Left ventricle myocardium inferior (tissue), 1 donor: ENCODE data around the gene UGT1A10. TPM values are rescaled to one million over a fixed set of nuclear protein-coding genes. Genes with fewer than 3 reads are reported as not detected.

Source experiments
- DNase-seq: peaks from one replicate; pipeline ENCODE4 v3.0.0-alpha.2; 2020
- H3K27ac ChIP-seq: fragments of 200-600 bp; replicated peaks from 2 replicates; pipeline ENCODE4 v1.8.0; 2021
- H3K27me3 ChIP-seq: fragments of 200-600 bp; 2 replicates; pipeline ENCODE4 v1.8.0; 2021; ENCODE audit warnings: low read depth
- H3K36me3 ChIP-seq: fragments of 200-600 bp; 2 replicates; pipeline ENCODE4 v1.8.0; 2021
- H3K4me1 ChIP-seq: fragments of 200-600 bp; 2 replicates; pipeline ENCODE4 v1.8.0; 2021
- H3K4me3 ChIP-seq: fragments of 200-600 bp; 2 replicates; pipeline ENCODE4 v1.8.0; 2021; ENCODE audit warnings: mild to moderate bottlenecking, moderate library complexity
- H3K9me3 ChIP-seq: fragments of 200-600 bp; replicated peaks from 2 replicates; pipeline ENCODE4 v1.8.0; 2021
- CTCF ChIP-seq: fragments of 200-600 bp; IDR thresholded peaks from 2 replicates; pipeline ENCODE4 v1.8.0; 2021; ENCODE audit warnings: antibody characterized with exemption, mild to moderate bottlenecking, borderline replicate concordance
- intact Hi-C: fragments of 100-400 bp; cut with micrococcal nuclease; formaldehyde crosslinking; loops from one replicate; pipeline ENCODE4 v1.11.0; 2022
- total RNA-seq: library from RNA; stranded (reverse); fragmentation: NEBNext Ultra II Directional; extraction: Animal tissue kit (Norgen Biotek cat#: 25700); gene quantifications from one replicate; pipeline ENCODE4 v1.2.1, GENCODE V29; 2021
- donor health status: DM: no; HTN: yes; CAD: no; lungs with severe emphysema.

The UGT1A10 gene
- total RNA-seq, 1 donor from 2014 or later = not detected

GRCh38 chr2:233689031-233689430 is 52.8 kb downstream of the UGT1A10 start:
- no peak for TF ChIP-seq CTCF
- Histone ChIP-seq H3K27me3 (peaks cover 23% of the 10 kb centered on the region), H3K27ac (no peak overlapping the region), H3K9me3 (no peaks in the 10 kb centered on the region), H3K4me3 (no peak overlapping the region), H3K36me3 (no peaks in the 10 kb centered on the region), H3K4me1 (no peaks in the 10 kb centered on the region)
- no peak for DNase-seq
- intact Hi-C loops = no loop called here

GRCh38 chr2:233689501-233689900 is 53.3 kb downstream of the UGT1A10 start:
- no peak for DNase-seq
- Histone ChIP-seq H3K4me1 (no peaks in the 10 kb centered on the region), H3K9me3 (no peaks in the 10 kb centered on the region), H3K27me3 (peaks cover 23% of the 10 kb centered on the region), H3K27ac (no peak overlapping the region), H3K4me3 (no peak overlapping the region), H3K36me3 (no peaks in the 10 kb centered on the region)
- TF ChIP-seq CTCF = no peak
- intact Hi-C loops = no loop called here

- H3K27me3 ChIP-seq = peaks cover 23% of the 10 kb centered on the region
- DNase-seq = no peak
- H3K4me3 ChIP-seq = no peak overlapping the region
- no peaks in the 10 kb centered on the region for H3K36me3 ChIP-seq
- intact Hi-C loops = no loop called here
- TF ChIP-seq CTCF = no peak
- H3K9me3 ChIP-seq = no peaks in the 10 kb centered on the region
- no peak overlapping the region for H3K27ac ChIP-seq
- H3K4me1 ChIP-seq = no peaks in the 10 kb centered on the region
Measured at GRCh38 chr2:233690444-233690843, 54.2 kb downstream of the UGT1A10 start.

GRCh38 chr2:233691443-233692433 is 55.5 kb downstream of the UGT1A10 start:
- H3K9me3 ChIP-seq = no peaks in the 10 kb centered on the region

GRCh38 chr2:233692648-233693047 is 56.4 kb downstream of the UGT1A10 start, which contains the start of gene UGT1A6:
TSS of gene UGT1A6 (plus strand) at chr2:233692890. CDS start at chr2:233693005, 115 bp downstream.
- no peak for DNase-seq
- Histone ChIP-seq H3K36me3 (no peaks in the 10 kb centered on the region), H3K4me3 (no peak within 1 kb of the TSS), H3K27me3 (peaks cover 13% of the 10 kb centered on the region), H3K4me1 (no peaks in the 10 kb centered on the region), H3K9me3 (no peaks in the 10 kb centered on the region), H3K27ac (no peak within 1 kb of the TSS)
- TF ChIP-seq CTCF = no peak
- intact Hi-C loops = no loop called here

More at GRCh38 chr2:233691443-233692433, 55.5 kb downstream of the UGT1A10 start:
- no peaks in the 10 kb centered on the region for H3K4me1 ChIP-seq
- no peak overlapping the region for H3K27ac ChIP-seq
- H3K4me3 ChIP-seq = no peak overlapping the region
- no peak for TF ChIP-seq CTCF
- H3K27me3 ChIP-seq = peaks cover 18% of the 10 kb centered on the region
- intact Hi-C loops = no loop called here
- DNase-seq = no peak
- H3K36me3 ChIP-seq = no peaks in the 10 kb centered on the region
